GM19468 (cell line): Measurements from ENCODE around the gene UQCC2.

ENCODE experiments used
- ATAC-seq: cut with Tn5 transposase; IDR thresholded peaks from one replicate; pipeline ENCODE4 v1.9.1; 2021; ENCODE audit warnings: mild to moderate bottlenecking, moderate library complexity, moderate number of reproducible peaks; ENCODE audit not compliant: unreplicated experiment; ENCODE audit errors: extremely low read depth

The UQCC2 gene

DNA sequence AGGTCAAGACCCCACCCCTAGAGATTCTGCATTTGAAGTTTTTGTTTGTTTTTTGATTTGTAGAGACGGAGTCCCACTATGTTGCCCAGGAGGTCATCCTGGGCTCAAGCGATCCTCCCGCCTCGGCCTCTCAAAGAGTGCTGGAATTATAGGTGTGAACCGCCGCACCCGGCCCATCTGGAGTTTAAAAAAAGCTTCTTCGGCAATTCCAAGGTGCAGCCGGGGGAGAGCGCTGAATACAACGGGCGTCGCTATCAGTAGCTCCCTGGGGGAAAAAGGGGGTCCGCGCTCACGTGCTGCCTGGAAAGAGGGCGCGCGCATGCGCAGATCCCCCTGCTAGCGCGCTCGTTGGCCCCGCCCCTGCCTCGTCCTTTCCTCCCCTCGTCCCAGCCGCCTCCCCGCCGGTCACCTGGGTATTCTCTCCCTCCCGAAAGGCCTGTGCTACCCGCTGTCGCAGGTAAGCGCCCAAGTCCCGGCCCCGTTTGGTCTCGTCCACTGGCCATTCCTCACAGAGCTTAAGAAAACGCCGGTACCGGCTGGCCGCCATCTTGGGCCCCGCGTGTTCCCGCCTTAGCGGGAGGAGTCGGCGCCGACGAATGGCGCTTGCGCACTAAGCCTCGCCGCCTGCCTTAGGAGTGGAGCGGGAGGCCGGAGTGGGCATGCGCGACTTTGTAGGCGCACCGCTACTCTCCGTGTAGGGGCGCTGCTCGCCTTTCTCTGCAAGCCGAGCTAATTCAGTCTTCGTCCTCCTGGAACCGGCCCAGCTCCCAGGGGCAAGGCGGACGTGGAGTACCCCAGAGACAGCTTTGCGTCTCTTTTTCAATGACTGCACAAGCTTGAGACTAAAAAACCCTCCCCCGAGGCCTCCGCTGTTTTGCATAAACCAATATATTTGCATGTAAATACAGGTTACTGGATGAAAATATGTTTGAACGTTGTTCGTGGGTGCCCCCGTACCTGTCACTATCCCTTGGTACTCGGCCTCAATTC is at the start of gene UQCC2:
UQCC2 (minus strand) TSS at position 561 of the 990 bp plus-strand sequence; CDS start at position 547, 14 bp downstream.
- peak; percentile 74 for ATAC-seq

DNA sequence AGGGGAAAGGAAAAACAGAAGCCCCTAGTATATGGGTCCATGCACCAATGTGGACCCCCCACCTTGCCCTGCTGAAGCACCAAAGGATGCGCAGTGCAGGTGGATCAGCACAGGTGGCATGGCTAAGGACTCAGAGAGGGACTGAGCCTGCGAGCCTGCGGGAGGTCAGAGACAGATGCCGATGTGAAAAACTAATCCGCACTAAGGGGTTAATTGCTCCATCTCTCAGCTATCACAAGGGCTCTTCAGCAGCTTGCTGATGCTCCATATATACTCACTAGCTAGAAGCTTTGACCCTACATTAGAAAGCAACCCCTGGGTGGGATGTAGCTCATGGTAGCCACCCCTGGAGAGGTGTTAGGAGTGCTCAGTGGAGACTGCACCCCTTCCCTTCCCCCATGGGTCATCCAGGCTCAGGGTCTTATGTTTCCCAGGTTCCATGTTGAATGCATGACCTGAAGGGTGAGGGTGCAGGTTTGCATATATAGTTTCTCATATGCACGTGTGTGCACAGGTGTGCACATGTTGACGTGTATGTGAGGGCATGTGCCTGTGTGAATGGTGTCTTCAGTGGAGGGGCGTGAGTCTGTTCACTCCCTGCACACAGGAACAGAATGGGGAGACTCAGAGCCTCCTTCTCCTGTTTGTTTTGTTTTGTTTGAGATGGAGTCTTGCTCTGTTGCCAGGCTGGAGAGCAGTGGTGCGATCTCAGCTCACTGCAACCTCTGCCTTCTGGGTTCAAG is 48.6 kb upstream of the UQCC2 start:
- ATAC-seq: no peak

DNA sequence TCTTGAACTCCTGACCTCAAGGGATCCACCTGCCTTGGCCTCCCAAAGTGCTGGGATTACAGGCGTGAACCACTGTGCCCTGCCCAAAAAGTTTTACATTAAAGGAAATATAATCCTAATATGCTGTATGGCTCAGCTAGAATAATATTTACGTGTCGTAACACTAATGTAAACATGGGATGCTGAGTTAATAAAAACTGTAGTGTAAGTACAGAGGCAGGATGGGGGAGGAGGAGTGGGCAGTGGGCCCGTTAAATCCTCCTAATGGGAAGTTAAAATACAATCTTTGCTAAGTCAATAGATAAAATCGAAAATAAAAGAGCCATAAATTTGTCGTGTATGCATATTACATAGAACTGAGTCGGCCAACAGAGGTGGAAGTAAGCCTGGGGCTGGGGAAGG is 47.3 kb upstream of the UQCC2 start:
- no peak for ATAC-seq

DNA sequence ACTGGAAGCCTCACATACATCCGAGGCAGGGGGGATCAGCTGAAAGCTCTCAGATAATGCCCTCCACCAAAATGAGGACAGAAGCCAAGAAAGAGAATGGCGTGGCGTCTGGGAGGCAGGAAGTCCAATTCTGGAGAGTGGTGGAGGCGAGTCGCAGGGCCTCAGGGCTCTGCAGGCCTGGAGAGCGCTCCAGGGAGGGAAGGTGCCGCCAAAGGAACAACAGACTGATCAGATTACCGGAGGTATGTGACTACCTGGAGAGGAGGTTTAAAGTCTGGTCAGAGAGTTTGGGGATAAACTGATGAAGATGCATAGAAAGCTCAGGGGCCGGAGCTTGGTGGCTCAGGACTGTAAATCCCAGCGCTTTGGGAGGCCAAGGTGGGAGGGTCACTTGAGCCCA is 46.4 kb upstream of the UQCC2 start:
- no peak for ATAC-seq

DNA sequence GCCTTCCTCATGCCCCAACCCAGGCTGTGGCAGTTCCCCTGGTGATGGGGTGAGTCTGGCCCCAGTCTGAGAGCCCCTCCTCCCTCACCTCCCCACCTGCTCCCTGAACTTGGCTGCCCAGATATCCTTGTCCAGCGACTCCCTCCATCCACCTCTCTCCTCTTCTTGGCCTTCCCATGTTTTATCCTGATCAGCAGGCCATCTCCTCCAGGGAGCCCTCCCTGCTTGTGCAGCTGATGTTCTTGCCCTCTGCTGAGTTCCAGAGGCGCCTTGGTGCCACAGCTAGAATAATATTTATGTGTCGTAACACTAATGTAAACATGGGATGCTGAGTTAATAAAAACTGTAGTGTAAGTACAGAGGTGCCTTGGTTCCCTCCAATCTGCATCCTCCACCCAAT is 45.6 kb upstream of the UQCC2 start:
- ATAC-seq: no peak

DNA sequence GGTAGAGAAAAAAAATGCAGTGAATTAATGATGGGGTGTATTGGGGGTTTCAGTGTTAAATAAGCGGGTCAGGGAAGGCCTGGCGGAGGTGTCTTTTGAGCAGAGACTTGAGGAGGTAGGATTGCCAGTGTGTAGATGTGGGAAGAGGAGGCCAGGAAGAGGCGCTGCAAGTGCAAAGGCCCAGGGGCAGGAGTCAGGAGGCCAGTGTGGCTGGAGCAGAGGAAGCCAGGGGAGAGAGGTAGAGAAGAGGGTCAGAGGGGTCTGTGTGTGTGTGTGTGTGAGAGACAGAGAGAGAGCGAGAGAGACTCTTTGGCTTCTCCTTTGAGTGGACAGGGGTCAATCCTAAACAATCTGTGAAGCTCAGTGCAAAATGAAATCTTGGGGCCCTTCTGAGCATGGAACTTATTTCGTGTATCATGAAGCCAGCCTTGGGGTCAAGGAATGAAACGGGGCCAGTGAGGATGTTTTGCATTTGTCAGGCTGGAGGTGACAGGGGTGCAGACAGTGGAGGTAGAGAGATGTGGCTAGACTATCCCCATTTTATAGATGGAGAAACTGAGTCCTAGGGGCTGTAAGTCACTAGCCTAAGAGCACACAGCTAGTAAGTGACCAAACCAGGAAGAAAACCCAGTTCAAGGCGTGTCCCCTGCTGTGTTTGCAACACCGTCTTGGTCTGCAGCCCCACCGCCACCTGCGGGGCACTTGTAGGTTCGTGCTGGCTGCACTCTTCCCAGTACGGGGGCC is 44.9 kb upstream of the UQCC2 start:
- ATAC-seq: no peak

DNA sequence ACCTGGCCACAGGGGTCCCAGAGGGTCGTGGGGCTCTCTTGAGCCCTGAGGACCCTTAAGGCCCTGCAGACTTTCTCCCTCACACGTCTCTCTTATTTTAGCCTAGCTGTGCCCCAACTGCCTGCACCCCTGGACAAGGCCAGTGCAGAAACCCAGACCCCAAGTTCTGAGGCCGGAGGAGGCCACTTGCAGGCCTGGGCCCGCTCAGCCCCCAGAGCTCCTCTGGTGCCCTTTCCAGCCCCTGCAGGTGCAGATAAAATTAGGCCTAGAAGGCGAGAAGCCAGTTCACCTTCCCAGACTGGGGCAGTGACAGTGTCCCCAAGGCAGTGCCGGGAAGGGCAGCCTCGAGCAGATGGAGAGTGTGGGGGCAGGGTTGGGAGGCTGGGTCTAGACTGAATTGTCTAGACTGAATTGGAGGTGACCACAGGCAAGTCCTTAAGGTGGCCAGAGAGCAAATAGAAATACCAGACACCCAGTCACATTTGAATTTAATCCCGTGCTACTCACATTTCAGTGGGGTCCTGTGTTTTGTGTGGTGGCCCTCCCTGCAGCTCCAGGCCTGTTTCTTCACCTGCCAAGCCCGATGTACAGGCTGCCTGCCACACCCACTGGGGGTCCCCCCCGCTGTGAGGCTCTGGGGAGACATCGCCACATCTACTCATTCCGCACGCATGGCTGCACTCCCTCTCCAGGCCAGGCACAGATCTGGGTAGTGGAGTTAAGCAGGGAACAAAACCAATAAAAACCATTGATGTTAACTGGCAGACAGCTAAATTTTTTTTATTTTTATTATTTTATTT is 43.8 kb upstream of the UQCC2 start:
- ATAC-seq: no peak

DNA sequence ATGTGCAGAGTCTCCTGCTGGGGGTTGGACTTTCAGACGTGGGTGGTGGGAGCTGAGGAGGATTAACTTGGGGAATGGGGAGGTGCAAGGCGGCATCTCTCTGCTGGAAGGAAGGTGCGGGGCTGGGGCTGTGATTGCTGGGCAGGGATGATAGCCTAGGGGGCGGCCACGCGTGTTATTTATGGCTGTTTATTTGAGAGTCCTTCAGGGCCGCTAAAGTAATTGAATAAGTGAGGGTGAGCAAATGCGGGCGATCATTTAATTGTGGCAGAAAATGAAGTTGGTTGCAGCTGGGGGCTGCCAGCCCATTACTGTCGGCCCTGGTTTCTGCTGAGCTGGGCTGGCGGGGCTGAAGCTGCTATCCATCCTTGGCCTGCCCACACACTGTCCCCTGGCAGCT is 42.7 kb upstream of the UQCC2 start:
- ATAC-seq: no peak

DNA sequence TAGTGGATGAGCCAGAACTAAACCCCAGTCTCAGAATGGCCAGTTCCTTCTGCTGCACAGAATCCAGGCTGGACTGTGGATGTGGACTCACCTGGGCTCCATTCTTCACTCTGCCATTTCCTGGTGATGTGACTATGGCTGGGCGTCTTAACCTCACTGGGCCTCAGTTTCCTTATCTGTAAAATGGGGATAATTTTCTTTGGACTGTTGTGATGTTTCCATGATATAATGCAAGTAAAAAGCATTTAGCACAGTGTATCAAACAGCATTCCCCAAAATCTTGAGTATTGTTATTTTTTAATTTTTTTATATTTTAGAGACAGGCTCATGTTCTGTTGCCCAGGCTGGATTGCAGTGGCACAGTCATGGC is 41.1 kb upstream of the UQCC2 start:
- ATAC-seq: no peak

DNA sequence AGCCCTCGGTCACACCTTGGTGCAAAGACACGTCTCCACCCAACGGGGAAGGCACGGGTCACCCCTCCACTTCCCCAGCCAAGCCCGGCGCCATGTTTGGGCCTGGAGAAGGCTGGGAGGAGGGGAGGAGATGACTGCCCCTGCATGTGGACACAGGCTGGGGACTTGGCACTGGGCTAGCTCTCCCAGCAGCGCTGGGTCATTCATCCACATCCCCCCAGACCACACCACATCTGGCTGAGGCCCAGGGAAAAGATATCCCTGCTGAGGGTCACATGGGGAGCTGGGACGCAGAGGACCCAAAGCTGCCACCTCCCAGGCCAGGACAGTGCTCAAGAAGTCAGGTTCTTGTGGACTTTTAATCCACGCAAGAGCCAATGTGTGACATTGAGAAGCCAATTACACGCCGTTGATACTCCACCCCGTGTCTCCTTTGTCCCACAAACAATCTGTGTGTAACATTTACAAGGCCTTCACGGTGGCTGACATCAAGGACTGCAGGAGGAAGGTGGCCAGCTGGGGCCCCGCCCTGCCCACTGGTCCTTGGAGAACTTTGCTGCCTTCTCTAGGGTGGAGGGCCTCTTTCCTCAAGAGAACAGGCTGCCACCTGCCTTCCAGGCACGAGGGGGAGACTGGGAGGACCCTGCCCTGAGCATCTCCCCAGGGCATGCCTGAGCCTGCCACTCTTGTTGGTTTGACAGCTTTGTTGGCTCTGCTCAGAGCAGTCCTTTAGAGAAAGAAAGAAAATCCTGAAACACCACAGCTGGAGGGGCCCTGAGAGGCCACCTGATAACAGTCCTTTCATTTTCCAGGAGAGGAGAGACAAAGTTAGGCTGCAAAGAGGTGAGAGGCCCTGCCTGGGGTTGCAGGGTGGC is 40.5 kb upstream of the UQCC2 start:
- ATAC-seq: no peak

DNA sequence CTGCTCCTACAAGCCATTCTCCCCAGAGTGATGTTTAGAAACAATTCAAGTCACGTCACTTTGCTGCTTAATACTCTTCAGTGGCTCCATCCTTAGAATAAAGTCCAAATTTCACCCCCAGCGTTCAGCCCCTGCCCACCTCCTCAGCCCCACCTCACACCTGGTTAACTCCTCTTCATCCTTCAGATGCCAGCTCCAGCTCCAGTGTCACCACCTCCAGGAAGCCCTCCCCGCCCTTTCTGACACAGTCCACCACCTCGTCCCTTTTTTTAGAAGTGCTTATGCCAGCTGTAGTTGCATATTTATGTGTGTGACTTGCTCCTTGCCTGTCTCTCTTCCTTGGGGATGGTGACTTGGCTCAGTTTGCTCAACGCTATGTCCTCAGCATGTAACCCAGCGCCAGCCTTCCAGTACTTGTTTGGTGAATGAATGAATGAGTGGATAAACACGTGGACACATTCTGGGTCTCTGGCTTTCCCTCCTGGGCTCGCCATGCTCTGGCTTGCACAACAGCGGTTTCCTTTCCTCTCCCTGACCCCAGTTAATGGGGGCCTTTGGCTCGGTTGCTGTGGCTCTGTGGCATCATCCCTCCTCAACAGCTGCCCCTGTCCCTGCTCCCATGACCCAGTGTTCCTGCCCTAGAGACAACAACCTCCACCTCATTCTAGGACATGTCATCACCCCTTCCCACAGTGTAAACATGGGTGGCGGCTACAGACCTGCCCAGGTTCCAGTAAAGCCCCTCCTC is 38.9 kb upstream of the UQCC2 start:
- no peak for ATAC-seq

DNA sequence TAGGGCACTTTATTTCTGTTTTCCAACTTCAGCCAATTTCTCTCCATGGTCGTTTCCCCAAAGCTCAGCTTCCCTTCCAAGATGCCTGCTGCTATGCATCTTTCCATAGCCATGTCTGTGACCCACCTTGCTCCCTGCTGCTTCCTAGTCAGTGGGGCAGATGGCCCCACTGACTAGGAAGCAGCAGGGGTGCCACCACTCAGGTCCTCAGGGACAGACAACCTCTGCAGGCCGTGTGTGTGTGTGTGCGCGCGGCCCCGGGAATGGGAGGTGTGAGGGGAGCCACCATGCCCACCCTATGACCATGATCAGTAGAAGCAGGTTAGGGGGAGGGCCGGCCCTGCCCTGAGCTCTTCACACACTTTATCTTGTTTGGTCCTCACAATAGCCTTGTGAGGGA is 37.9 kb upstream of the UQCC2 start:
- ATAC-seq: no peak

DNA sequence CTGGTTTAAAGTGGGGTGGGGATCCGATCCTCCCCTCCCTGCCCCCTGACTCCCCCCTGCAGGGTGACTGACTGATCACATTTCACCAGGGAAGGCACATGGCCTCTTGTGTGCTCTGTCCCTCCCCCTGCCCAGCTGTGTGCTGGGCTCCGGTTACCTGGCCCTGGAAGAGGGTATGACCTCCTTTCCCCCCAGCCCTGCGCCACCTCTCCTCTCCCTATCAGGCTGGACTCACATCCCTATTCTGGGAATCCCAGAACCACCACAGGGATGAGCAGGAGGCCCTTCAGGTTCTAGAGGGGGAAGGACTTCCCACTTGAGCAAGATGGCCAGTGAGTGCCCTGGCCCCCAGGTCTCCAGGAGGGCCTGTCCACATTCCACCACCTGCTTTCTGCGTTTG is 37.3 kb upstream of the UQCC2 start:
- ATAC-seq: no peak

DNA sequence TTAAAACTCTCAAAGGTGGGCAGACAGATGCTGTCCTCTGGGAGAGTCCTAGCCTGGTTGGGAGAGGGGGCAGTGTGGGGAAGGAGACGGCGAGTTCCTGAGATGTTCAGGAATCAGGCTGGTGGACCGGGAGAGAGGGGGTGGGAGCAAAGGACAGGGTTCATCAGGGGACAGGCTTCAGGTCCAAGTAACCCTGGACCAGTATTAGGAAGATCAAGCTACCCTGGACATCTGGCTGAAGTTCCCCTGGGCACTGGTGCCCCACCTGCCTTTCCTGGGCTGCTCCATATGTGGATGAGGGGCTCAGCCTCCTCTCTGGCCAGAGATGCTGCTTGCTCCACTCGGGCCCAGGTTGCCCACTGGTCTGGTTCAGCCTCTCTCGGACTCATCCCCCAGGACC is 36.3 kb upstream of the UQCC2 start:
- ATAC-seq: no peak

DNA sequence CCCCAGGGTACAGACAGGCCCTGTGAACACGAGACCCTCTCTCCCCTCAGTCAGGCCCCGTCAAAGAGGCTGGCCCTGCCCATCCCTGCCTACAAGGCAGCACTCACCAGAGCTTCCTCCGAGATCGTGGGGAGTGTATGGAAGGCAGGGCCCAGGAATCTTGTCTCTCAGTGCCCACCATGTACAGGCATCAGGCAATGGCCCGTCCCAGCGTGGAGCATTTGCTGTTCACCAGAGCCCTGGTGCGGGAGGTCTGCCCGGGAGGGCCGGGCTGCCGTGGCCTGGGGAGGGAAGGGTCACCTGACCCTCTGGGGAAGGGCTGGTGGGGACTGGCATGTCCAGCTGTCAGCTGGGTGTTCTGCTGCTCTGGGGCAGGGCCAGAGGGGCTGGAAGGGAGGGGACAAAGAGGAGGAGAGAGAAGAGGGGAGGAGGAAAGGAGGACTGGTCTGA is 35.2 kb upstream of the UQCC2 start, which contains the start of gene IP6K3:
IP6K3 (minus strand) TSS at position 255 of the 450 bp plus-strand sequence. CDS start 11,429 bp downstream, outside the sequence.
- ATAC-seq: no peak

DNA sequence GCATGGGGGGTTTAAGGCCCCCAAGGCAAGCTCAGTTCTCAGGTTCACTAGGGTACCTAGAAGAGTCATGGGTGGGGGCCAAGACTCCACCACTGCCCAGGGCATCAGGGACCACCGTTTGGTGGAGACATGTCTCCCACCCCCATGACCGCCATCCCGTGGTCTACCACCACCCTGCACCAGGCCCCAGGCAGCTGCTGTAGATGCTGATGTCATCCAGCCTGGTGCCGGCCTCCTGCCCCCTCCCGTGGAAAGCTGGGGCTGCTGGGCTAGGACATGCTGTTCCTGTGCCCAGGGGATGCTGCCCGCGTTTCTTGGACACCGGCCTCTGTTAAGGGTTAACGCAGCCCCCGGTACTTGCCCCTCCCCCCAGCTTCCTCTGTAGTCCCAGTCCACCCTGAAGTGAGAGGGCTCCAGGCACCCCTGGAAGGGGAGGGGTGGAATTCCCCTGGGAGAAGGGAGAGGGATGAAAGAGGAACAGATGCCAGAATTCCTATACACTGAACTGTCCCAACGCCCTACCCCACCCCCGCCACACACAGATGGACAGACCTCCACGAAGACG is 34.6 kb upstream of the UQCC2 start:
- ATAC-seq: no peak

DNA sequence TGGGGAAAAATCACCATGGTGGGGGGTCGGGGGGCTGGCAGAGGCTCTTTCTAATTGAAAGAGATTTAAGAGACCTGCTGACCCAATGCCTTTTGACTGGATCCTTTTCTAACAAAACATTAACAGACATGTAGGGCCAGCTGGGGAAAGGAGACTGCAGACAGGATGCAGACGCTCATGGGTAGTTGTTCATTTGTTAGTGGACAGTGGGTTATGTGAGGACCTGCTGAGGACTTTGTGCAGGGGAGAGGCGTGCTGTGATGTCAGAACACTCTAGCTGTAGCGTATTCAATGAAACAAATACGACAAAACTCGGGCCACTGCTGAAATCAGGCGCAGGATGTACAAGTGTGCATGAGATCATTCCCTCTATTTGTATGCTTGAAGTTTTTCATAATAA is 34.0 kb upstream of the UQCC2 start:
- no peak for ATAC-seq
